Lower lobe of right lung (tissue), 2 donors: ENCODE data around the gene ESRRA. TPM values are rescaled to one million over a fixed set of nuclear protein-coding genes. Genes with fewer than 3 reads are reported as not detected.

Experiments used
- ATAC-seq, 2 donors: fragments of 200-7000 bp; cut with Tn5 transposase; one replicate each; pipeline ENCODE4 v1.9.1; 2020 to 2022; ENCODE audit warnings: mild to moderate bottlenecking in 2 of 2, moderate library complexity in 2 of 2
- DNase-seq: peaks from one replicate; pipeline ENCODE4 v3.0.0-alpha.2; 2020
- H3K27ac ChIP-seq: fragments of 200-600 bp; one replicate; pipeline ENCODE4 v1.8.0; 2022
- H3K27me3 ChIP-seq: fragments of 200-600 bp; one replicate; pipeline ENCODE4 v1.8.0; 2022; ENCODE audit warnings: low read depth
- H3K36me3 ChIP-seq: fragments of 200-600 bp; one replicate; pipeline ENCODE4 v1.8.0; 2022; ENCODE audit warnings: mild to moderate bottlenecking
- H3K4me1 ChIP-seq: fragments of 200-600 bp; one replicate; pipeline ENCODE4 v1.8.0; 2022
- H3K4me3 ChIP-seq: fragments of 200-600 bp; one replicate; pipeline ENCODE4 v1.8.0; 2022; ENCODE audit warnings: mild to moderate bottlenecking
- H3K9me3 ChIP-seq: fragments of 200-600 bp; one replicate; pipeline ENCODE4 v1.8.0; 2022
- CTCF ChIP-seq: fragments of 200-600 bp; IDR thresholded peaks from one replicate; pipeline ENCODE4 v1.8.0; 2022; ENCODE audit warnings: antibody characterized with exemption, mild to moderate bottlenecking
- intact Hi-C: fragments of 100-400 bp; cut with DNase I; formaldehyde crosslinking; loops from one replicate; pipeline ENCODE4 v1.11.0; 2022
- microRNA-seq: library from miRNA; unstranded; fragments of <30 nt; microRNA quantifications from one replicate; pipeline ENCODE4 v1.2.0, GENCODE V29; 2020; ENCODE audit warnings: borderline number of aligned reads
- total RNA-seq: library from RNA; stranded (reverse); fragmentation: NEBNext Ultra II Directional; extraction: Animal tissue kit (Norgen Biotek cat#: 25700); gene quantifications from one replicate; pipeline ENCODE4 v1.2.1, GENCODE V29; 2021
- donor health status: DM: no; HTN: yes; CAD: no; lungs with severe emphysema.

The ESRRA gene
- total RNA-seq, 1 donor from 2014 or later: 47.9 TPM

- intact Hi-C loops: no loop called here
- DNase-seq (no peak), ATAC-seq (no peak)
- Histone ChIP-seq H3K9me3 (no peaks in the 10 kb centered on the region), H3K4me1 (peaks cover 31% of the 10 kb centered on the region), H3K27me3 (no peaks in the 10 kb centered on the region), H3K27ac (no peak overlapping the region), H3K36me3 (peaks cover 65% of the 10 kb centered on the region), H3K4me3 (no peak overlapping the region)
- no peak for TF ChIP-seq CTCF
Observed at GRCh38 chr11:64361659-64362058, 56.3 kb downstream of the ESRRA start.

- Histone ChIP-seq H3K27me3 (no peaks in the 10 kb centered on the region), H3K4me3 (no peak overlapping the region), H3K4me1 (peaks cover 31% of the 10 kb centered on the region), H3K9me3 (no peaks in the 10 kb centered on the region), H3K27ac (no peak overlapping the region), H3K36me3 (peaks cover 71% of the 10 kb centered on the region)
- DNase-seq (no peak), ATAC-seq (no peak)
- TF ChIP-seq CTCF: no peak
- intact Hi-C loops: no loop called here
Observed at GRCh38 chr11:64362339-64362738, 57.0 kb downstream of the ESRRA start.

- Histone ChIP-seq H3K4me1 (peaks cover 16% of the 10 kb centered on the region), H3K9me3 (no peaks in the 10 kb centered on the region), H3K27ac (no peak overlapping the region), H3K4me3 (no peak overlapping the region), H3K27me3 (no peaks in the 10 kb centered on the region), H3K36me3 (peaks cover 92% of the 10 kb centered on the region)
- intact Hi-C loops: no loop called here
- ATAC-seq: no peak
- DNase-seq: no peak
- no peak for TF ChIP-seq CTCF
Observed at GRCh38 chr11:64364435-64364834, 59.1 kb downstream of the ESRRA start.

- intact Hi-C loops: no loop called here
- H3K4me1 ChIP-seq: peaks cover 11% of the 10 kb centered on the region
- DNase-seq (no peak), ATAC-seq (no peak)
- peaks cover 97% of the 10 kb centered on the region for H3K36me3 ChIP-seq
- H3K27me3 ChIP-seq: no peaks in the 10 kb centered on the region
- no peak overlapping the region for H3K27ac ChIP-seq
- H3K9me3 ChIP-seq: no peaks in the 10 kb centered on the region
- no peak for TF ChIP-seq CTCF
- no peak overlapping the region for H3K4me3 ChIP-seq
Observed at GRCh38 chr11:64364911-64365310, 59.6 kb downstream of the ESRRA start.

Small RNAs within 50 kb of the gene (microRNA-seq; reads per million reads assigned to microRNA genes)
- gene MIR7155: not detected

Other genes starting within 250 kb of the ESRRA start
- 15.0 TPM for gene MACROD1, start 139.4 kb upstream of the ESRRA start, total RNA-seq
- 125 TPM for gene STIP1, start 119.4 kb upstream of the ESRRA start, total RNA-seq
- 92.0 TPM for gene FERMT3, start 98.8 kb upstream of the ESRRA start, total RNA-seq
- 27.8 TPM for gene TRPT1, start 79.3 kb upstream of the ESRRA start, total RNA-seq
- 45.0 TPM for gene NUDT22, start 79.2 kb upstream of the ESRRA start, total RNA-seq
- gene DNAJC4, start 75.0 kb upstream of the ESRRA start, total RNA-seq: 39.5 TPM
- 150 TPM for gene VEGFB, start 70.9 kb upstream of the ESRRA start, total RNA-seq
- gene FKBP2, start 64.4 kb upstream of the ESRRA start, total RNA-seq: 48.2 TPM
- 55.4 TPM for gene PPP1R14B, start 58.6 kb upstream of the ESRRA start, total RNA-seq
- 31.8 TPM for gene PLCB3, start 54.0 kb upstream of the ESRRA start, total RNA-seq
- gene BAD, start 20.9 kb upstream of the ESRRA start, total RNA-seq: 51.6 TPM
- 37.7 TPM for gene GPR137, start 19.7 kb upstream of the ESRRA start, total RNA-seq
- gene KCNK4, start 14.2 kb upstream of the ESRRA start, total RNA-seq: not detected
- not detected for gene CATSPERZ, start 5.2 kb upstream of the ESRRA start, total RNA-seq
- 178 TPM for gene TRMT112, start 12.0 kb downstream of the ESRRA start, total RNA-seq
- 203 TPM for gene PRDX5, start 12.6 kb downstream of the ESRRA start, total RNA-seq
- gene CCDC88B, start 34.7 kb downstream of the ESRRA start, total RNA-seq: 40.0 TPM
- 36.1 TPM for gene RPS6KA4, start 53.6 kb downstream of the ESRRA start, total RNA-seq